NOMO-1 treated with dmso at 0.1 percent for 144 hours (cell line): ENCODE results near the gene KDM4C.

ENCODE experiments used
- DNase-seq: peaks from one replicate; lab custom pipeline; 2025; ENCODE audit not compliant: unreplicated experiment; lab: John Stamatoyannopoulos, UW

Gene KDM4C

GRCh38 chr9:6897898-6898302 is 140.1 kb downstream of the KDM4C start:
- DNase-seq, result no peak

- DNase-seq, result no peak
These were observed 141.5 kb downstream of the KDM4C start for GRCh38 chr9:6899274-6899673.

GRCh38 chr9:6900440-6900883 is 142.7 kb downstream of the KDM4C start:
- no peak for DNase-seq

GRCh38 chr9:6901180-6901579 is 143.4 kb downstream of the KDM4C start:
- no peak for DNase-seq

GRCh38 chr9:6902423-6902822 is 144.7 kb downstream of the KDM4C start:
- no peak for DNase-seq

- no peak for DNase-seq
These were observed 146.6 kb downstream of the KDM4C start for GRCh38 chr9:6904371-6904770.

GRCh38 chr9:6905850-6906375 is 148.1 kb downstream of the KDM4C start:
- no peak for DNase-seq

GRCh38 chr9:6907772-6908381 is 150.1 kb downstream of the KDM4C start:
- DNase-seq, result no peak

- DNase-seq, result no peak
These were observed 151.4 kb downstream of the KDM4C start for GRCh38 chr9:6909181-6909580.

GRCh38 chr9:6910032-6910431 is 152.3 kb downstream of the KDM4C start:
- DNase-seq, result no peak

- DNase-seq, result no peak
These were observed 152.7 kb downstream of the KDM4C start for GRCh38 chr9:6910497-6910896.

- no peak for DNase-seq
These were observed 154.3 kb downstream of the KDM4C start for GRCh38 chr9:6911901-6912638.

GRCh38 chr9:6915635-6916034 is 157.9 kb downstream of the KDM4C start:
- DNase-seq, result no peak

GRCh38 chr9:6917162-6917561 is 159.4 kb downstream of the KDM4C start:
- no peak for DNase-seq

GRCh38 chr9:6920041-6920440 is 162.3 kb downstream of the KDM4C start:
- no peak for DNase-seq

GRCh38 chr9:6921315-6921714 is 163.5 kb downstream of the KDM4C start:
- DNase-seq, result no peak

GRCh38 chr9:6922124-6922676 is 164.4 kb downstream of the KDM4C start:
- DNase-seq, result no peak

- DNase-seq, result no peak
These were observed 164.9 kb downstream of the KDM4C start for GRCh38 chr9:6922680-6923079.

GRCh38 chr9:6923086-6923485 is 165.3 kb downstream of the KDM4C start:
- DNase-seq, result no peak

GRCh38 chr9:6924149-6924548 is 166.4 kb downstream of the KDM4C start:
- DNase-seq, result no peak

GRCh38 chr9:6924988-6925563 is 167.3 kb downstream of the KDM4C start:
- DNase-seq, result no peak

- no peak for DNase-seq
These were observed 168.1 kb downstream of the KDM4C start for GRCh38 chr9:6925836-6926235.
